Fibroblast of skin of abdomen (primary cell): ENCODE measurements around the gene NAGLU.
A peak's percentile ranks its signal among the peaks of the same experiment; 100 is the strongest.
"Not testable (repeated sequence)": the region's sequence is repeated elsewhere in the genome, so short reads cannot be mapped to it uniquely, and the experiment has no call there.

Experiments
- DNase-seq: peaks from one replicate; pipeline ENCODE4 v3.0.0-alpha.2; 2013

Gene NAGLU

GRCh38 chr17:42521666-42522262, 14.3 kb upstream of the NAGLU start:
- DNase-seq: peak; percentile 6

- DNase-seq: no peak
Observed at GRCh38 chr17:42522263-42522790, 13.7 kb upstream of the NAGLU start.

- DNase-seq: no peak
Observed at GRCh38 chr17:42522798-42523278, 13.2 kb upstream of the NAGLU start.

GRCh38 chr17:42525221-42525620, 10.8 kb upstream of the NAGLU start:
- DNase-seq: peak; percentile 97

GRCh38 chr17:42526031-42526444, 10.0 kb upstream of the NAGLU start:
- peak; percentile 84 for DNase-seq

GRCh38 chr17:42527932-42528331, 8.1 kb upstream of the NAGLU start:
- no peak for DNase-seq

- DNase-seq: no peak
Observed at GRCh38 chr17:42529061-42529460, 7.0 kb upstream of the NAGLU start.

GRCh38 chr17:42530952-42531454, 5.0 kb upstream of the NAGLU start:
- DNase-seq: no peak

- DNase-seq: peak; percentile 41
Observed at GRCh38 chr17:42531455-42532354, 4.3 kb upstream of the NAGLU start.

- no peak for DNase-seq
Observed at GRCh38 chr17:42535155-42536047, 640 bp upstream of the NAGLU start.

- DNase-seq: peak; percentile 76
Observed at GRCh38 chr17:42536372-42537155, 523 bp downstream of the NAGLU start.

- DNase-seq: no peak
Observed at GRCh38 chr17:42537156-42537805, 1.2 kb downstream of the NAGLU start.

- DNase-seq: no peak
Observed at GRCh38 chr17:42537826-42538451, 1.9 kb downstream of the NAGLU start.

GRCh38 chr17:42538482-42538881, 2.4 kb downstream of the NAGLU start:
- DNase-seq: no peak

GRCh38 chr17:42540558-42540957, 4.5 kb downstream of the NAGLU start:
- not testable (repeated sequence) for DNase-seq

GRCh38 chr17:42541041-42541833, 5.2 kb downstream of the NAGLU start:
- DNase-seq: no peak

GRCh38 chr17:42543190-42544079, 7.4 kb downstream of the NAGLU start:
- no peak for DNase-seq

- DNase-seq: no peak
Observed at GRCh38 chr17:42544874-42545283, 8.8 kb downstream of the NAGLU start.
